MM.1S (cell line): ENCODE measurements around the gene DNAJC6.

ENCODE experiments used
- CTCF ChIP-seq: fragments of 300-600 bp; sonication (generic); IDR thresholded peaks from 2 replicates; pipeline ENCODE4 v1.5.1; 2016; ENCODE audit warnings: antibody characterized with exemption, low read length, mixed read lengths
- EZH2phosphoT487 ChIP-seq: fragments of 300-600 bp; sonication (generic); IDR thresholded peaks from 2 replicates; pipeline ENCODE4 v1.6.1; 2018; ENCODE audit warnings: antibody characterized with exemption, low read length

- TF ChIP-seq EZH2phosphoT487: no peak
- TF ChIP-seq CTCF: no peak
These were observed 128.3 kb downstream of the DNAJC6 start for GRCh38 chr1:65437616-65438015.
